HL-60 (cell line): ENCODE results near the gene DOCK2.

Source experiments
- POLR2AphosphoS5 ChIP-seq: IDR thresholded peaks from 2 replicates; pipeline ENCODE4 v1.6.1; 2012; ENCODE audit warnings: low read depth
- TF ChIP-seq, protein P1 (sequence below): IDR thresholded peaks from one replicate; pipeline ENCODE4 v1.5.1; 2011; ENCODE audit warnings: low read length, control low read depth, inconsistent platforms; ENCODE audit not compliant: insufficient read depth

DNA sequence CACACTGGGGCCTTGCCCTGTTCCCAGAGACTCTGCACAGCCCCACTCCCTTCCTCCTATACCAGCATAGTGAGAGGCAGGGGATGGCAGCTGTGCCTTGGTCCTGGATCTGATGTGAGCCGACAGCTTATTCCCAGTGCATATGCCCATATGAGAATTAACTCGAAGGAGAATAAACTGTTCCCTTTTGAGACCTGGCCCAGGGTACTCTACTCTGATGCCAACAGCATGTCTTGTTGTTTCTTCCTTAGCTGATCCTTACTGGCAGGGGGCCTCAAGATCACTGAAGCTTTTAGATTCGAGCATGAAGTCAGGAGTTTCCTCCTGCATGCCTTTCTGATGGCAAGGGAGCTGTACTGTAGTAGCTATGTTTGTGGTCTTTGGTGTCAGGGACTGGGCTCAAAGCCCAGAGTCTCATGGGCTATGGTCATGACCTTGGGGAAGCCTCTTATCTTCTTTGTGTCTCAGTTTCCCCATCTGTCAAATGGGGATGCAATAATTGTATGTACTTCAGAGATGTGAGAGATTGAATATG is 57.1 kb downstream of the DOCK2 start:
- TF ChIP-seq, protein P1, sequence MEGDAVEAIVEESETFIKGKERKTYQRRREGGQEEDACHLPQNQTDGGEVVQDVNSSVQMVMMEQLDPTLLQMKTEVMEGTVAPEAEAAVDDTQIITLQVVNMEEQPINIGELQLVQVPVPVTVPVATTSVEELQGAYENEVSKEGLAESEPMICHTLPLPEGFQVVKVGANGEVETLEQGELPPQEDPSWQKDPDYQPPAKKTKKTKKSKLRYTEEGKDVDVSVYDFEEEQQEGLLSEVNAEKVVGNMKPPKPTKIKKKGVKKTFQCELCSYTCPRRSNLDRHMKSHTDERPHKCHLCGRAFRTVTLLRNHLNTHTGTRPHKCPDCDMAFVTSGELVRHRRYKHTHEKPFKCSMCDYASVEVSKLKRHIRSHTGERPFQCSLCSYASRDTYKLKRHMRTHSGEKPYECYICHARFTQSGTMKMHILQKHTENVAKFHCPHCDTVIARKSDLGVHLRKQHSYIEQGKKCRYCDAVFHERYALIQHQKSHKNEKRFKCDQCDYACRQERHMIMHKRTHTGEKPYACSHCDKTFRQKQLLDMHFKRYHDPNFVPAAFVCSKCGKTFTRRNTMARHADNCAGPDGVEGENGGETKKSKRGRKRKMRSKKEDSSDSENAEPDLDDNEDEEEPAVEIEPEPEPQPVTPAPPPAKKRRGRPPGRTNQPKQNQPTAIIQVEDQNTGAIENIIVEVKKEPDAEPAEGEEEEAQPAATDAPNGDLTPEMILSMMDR, result no peak
- no peak for TF ChIP-seq POLR2AphosphoS5
